MV-4-11 (cell line): ENCODE data around the gene MTHFD1L.
A peak's percentile ranks its signal among the peaks of the same experiment; 100 is the strongest.
"Not testable (repeated sequence)": the region's sequence is repeated elsewhere in the genome, so short reads cannot be mapped to it uniquely, and the experiment has no call there.

ENCODE experiments used
- DNase-seq: peaks from one replicate; lab custom pipeline; 2025; lab: John Stamatoyannopoulos, UW

Gene MTHFD1L

GRCh38 chr6:151015101-151015700 is 149.7 kb downstream of the MTHFD1L start:
- DNase-seq, result peak; percentile 7

- DNase-seq, result no peak
These were observed 150.6 kb downstream of the MTHFD1L start for GRCh38 chr6:151016107-151016506.

- no peak for DNase-seq
These were observed 152.5 kb downstream of the MTHFD1L start for GRCh38 chr6:151018046-151018445.

GRCh38 chr6:151018911-151019782 is 153.6 kb downstream of the MTHFD1L start:
- no peak for DNase-seq

- no peak for DNase-seq
These were observed 156.4 kb downstream of the MTHFD1L start for GRCh38 chr6:151021896-151022295.

GRCh38 chr6:151022492-151022891 is 157.0 kb downstream of the MTHFD1L start:
- DNase-seq, result no peak

- DNase-seq, result no peak
These were observed 157.8 kb downstream of the MTHFD1L start for GRCh38 chr6:151023342-151023741.

GRCh38 chr6:151024597-151024996 is 159.1 kb downstream of the MTHFD1L start:
- DNase-seq, result no peak

- DNase-seq, result no peak
These were observed 159.6 kb downstream of the MTHFD1L start for GRCh38 chr6:151025076-151025475.

- no peak for DNase-seq
These were observed 160.7 kb downstream of the MTHFD1L start for GRCh38 chr6:151026041-151026663.

GRCh38 chr6:151027295-151027747 is 161.8 kb downstream of the MTHFD1L start:
- no peak for DNase-seq

GRCh38 chr6:151027936-151028838 is 162.7 kb downstream of the MTHFD1L start:
- DNase-seq, result no peak

GRCh38 chr6:151029970-151030369 is 164.5 kb downstream of the MTHFD1L start:
- peak; percentile 51 for DNase-seq

GRCh38 chr6:151032034-151032433 is 166.5 kb downstream of the MTHFD1L start:
- DNase-seq, result no peak

GRCh38 chr6:151034825-151035781 is 169.6 kb downstream of the MTHFD1L start:
- no peak for DNase-seq

GRCh38 chr6:151036211-151036721 is 170.8 kb downstream of the MTHFD1L start:
- not testable (repeated sequence) for DNase-seq

- peak; percentile 31 for DNase-seq
These were observed 171.6 kb downstream of the MTHFD1L start for GRCh38 chr6:151036869-151037680.

- DNase-seq, result no peak
These were observed 173.1 kb downstream of the MTHFD1L start for GRCh38 chr6:151038616-151039015.

GRCh38 chr6:151040888-151041521 is 175.5 kb downstream of the MTHFD1L start:
- DNase-seq, result peak; percentile 84
